Dermis microvascular lymphatic vessel endothelial cell (primary cell): ENCODE results near the gene NLRP6. TPM values are rescaled to one million over a fixed set of nuclear protein-coding genes. Genes with fewer than 3 reads are reported as not detected.
A peak's percentile ranks its signal among the peaks of the same experiment; 100 is the strongest.
"Not testable (repeated sequence)": the region's sequence is repeated elsewhere in the genome, so short reads cannot be mapped to it uniquely, and the experiment has no call there.

ENCODE experiments used
- DNase-seq, 2 donors: peaks; one replicate each; pipeline versions ENCODE4 v3.0.0 to v3.0.0-alpha.2; 2010; ENCODE audit warnings: low read depth in 2 of 2
- total RNA-seq: library from RNA; depleted of rRNA; stranded (reverse); fragments of >200 nt; gene quantifications from 2 replicates; pipeline ENCODE4 v1.2.1, GENCODE V29; 2014

NLRP6 gene
- not detected in 2 replicates for total RNA-seq

- DNase-seq, result no peak
These were observed at the start of gene NLRP6 for GRCh38 chr11:278001-278951. TSS of gene NLRP6 (plus strand) at chr11:278407. CDS start at chr11:278570, 163 bp downstream.

GRCh38 chr11:230431-230830 lies 47.8 kb upstream of the NLRP6 start:
- no peak for DNase-seq

DNA sequence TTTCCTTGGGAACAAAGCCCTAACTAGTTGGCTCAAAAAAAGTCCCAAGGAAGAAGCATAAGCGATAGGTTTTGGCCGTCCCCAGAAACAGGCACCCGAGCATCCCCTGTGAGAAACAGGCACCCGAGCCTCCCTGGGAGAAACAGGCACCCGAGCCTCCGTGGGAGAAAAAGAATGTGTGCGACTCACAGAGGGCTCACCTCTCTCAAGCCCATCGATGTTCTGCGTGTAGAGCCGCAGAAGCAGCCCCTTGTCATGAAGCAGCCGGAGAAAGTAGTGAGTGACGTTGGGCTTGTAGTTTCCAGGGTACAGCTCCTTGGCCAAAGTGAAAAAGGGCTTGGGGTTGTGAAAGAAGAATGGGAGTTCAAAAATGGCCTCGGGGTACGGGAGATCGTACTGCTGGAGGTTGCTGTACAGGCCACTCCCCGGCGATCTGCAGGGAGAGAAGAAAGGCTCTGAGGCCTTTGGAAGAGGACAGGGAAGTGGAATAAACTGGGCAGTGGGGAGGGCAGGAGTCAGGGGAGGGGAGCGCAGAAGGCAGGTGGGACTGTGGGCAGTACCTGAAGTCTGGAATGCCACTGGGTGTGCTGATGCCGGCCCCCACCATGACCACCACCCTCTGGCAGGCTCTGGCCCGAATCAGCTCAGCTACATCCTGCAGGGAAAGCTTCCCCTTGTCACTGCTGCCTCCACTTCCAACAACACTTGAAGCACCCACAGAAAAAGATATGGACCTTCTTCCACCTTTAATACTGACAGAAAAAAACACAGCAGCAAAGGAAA lies 45.2 kb upstream of the NLRP6 start:
- DNase-seq, result no peak

GRCh38 chr11:235180-235579 lies 43.0 kb upstream of the NLRP6 start:
- no peak for DNase-seq

GRCh38 chr11:235609-235996 lies 42.6 kb upstream of the NLRP6 start:
- DNase-seq, result no peak

- peak; percentile 22 to 83 for DNase-seq
These were observed 42.0 kb upstream of the NLRP6 start, which contains the start of gene SIRT3 for GRCh38 chr11:235997-236773. TSS of gene SIRT3 (minus strand) at chr11:236342. CDS start at chr11:236328, 14 bp downstream.

DNA sequence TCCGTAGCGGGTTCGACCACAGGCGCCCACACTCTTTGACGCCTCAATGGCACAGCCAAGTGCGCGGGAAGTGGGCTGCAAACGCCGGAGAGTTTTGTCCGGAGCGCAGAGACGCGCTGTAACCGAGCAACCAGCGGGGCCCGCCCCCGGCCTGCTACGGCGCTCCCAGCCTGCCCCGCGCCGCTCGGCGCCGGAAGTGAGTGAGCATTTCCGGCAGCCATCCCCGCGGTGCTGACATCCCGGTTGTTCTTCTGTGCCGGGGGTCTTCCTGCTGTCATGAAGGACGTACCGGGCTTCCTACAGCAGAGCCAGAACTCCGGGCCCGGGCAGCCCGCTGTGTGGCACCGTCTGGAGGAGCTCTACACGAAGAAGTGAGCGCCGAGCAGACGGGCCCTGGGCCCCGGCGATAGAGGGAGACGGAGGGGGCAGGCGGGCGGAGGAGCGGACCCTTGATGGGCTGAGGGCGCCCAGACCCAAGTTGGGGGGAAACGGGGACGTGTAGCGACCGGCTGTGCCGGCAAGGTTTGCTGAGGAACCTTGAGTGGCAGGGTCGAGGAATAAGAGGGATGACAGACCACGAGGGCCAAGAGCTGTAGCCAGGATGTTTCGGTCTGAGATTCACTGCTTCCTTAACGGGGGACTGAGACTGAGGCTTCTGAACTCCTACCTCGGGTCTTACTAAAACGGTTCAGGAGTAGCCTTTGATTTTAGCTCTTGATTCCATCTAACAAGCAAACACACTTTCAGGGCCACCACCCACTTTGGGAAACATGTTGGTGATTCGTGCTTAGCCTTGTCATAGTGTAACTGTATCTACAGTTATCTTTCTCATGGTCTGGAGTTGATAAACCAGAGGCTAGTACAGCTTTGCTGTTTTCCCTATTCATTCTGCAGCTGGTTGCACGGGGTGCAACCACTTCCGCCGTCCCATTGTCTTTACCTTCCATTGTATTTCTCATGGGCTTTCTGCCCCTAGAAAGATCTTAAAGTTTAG lies 41.1 kb upstream of the NLRP6 start, which contains the start of gene PSMD13:
Gene PSMD13 (plus strand): TSS at position 203 of the 994 bp plus-strand sequence. CDS start 74 bp downstream, at position 277.
- peak; percentile 76 to 89 for DNase-seq

DNA sequence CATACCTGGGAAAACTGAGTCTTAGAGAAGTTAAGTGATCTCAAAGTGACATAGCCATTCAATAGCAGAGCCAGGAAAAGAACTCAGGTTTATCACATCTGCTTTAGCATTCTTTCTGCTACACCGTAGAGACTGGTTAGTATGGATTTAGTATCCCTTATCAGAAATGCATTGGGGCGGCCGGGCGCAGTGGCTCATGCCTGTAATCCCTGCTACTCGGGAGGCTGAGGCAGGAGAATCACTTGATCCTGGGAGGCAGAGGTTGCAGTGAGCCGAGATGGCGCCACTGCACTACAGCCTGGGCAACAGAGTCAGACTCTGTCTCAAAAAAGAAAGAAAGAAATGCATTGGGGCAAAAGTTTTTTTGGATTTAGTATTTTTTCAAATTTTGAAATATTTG lies 39.9 kb upstream of the NLRP6 start:
- not testable (repeated sequence) for DNase-seq

GRCh38 chr11:240315-240714 lies 37.9 kb upstream of the NLRP6 start:
- no peak for DNase-seq

DNA sequence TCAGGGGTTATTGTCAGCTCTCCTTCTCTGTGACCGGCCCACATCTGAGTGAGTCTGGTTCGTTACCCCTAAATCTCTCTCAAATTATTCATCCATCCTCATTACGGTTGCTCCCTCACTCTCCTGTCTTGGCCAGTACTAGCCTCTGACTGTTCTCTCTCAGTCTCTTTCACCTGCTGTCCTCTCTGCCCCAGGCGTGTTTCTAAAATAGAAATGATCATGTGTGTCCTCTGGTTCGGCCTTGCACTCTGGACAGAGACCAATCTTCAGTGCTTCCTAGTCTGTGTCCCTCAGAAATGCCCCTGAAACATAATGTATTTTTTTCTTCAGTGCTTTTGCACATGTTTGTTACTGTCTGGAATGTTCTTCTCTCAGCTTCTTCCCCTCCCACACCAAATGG lies 36.6 kb upstream of the NLRP6 start:
- no peak for DNase-seq

GRCh38 chr11:244376-244775 lies 33.8 kb upstream of the NLRP6 start:
- DNase-seq, result no peak

DNA sequence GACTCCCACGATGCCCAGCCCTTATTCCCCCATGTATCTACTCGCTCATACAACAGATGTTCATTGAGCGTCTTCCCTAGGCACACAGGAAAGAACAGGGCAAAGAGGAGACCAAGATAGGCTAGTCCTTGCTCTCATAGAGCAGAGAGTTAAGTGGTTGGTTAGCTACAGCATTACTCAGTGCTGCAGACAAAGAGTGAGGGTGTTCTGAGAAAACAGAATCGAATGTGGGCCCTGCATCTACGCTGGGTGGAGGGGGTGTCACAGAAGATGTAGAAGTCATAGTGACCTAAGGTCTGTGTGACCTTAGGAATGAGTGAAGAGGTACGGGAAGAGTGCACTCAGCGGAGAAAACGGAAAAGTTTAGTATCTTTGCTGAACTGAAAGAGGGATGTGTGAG lies 29.1 kb upstream of the NLRP6 start:
- no peak for DNase-seq

GRCh38 chr11:250274-250673 lies 27.9 kb upstream of the NLRP6 start:
- no peak for DNase-seq

DNA sequence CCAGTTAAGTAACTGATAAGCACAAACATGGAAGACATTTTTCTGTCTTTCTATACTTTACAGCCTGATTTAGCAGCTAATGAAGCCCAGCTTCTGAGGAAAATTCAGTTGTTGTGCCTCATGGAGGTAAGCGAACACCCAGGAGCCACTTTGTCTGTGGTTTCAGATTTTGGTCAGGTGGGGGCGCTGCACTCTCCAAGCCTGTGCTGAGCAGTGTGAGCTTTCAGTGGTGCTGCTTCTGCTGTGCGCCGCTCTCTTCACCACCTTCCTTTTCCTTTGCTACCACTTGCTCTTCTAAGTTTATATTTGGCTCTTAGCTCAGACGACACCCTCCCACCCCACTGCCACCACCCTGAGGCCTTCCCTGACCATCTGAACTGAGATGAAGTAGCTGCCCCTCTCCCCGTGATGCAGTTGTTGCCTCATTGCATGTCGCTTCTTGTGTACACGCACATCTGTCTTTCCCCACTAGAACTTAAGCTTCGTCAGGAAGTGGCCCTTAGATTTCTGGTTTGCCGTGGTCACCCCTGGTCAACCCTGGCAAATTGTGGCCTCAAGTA lies 27.4 kb upstream of the NLRP6 start:
- peak; percentile 31 to 67 for DNase-seq

DNA sequence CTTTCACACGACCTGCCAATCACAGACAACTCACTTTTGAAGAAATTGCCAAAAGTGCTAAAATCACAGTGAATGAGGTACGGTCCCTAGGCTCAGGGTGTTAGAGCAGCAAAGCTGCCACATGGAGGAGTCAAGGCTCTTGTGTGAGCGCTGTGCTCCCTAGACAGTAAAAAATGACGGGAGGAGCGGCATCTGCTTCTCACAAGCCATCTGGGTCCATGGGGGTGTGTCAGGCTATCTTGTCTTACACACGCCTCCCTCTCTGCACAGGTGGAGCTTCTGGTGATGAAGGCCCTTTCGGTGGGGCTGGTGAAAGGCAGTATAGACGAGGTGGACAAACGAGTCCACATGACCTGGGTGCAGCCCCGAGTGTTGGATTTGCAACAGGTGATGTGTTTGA lies 26.7 kb upstream of the NLRP6 start:
- no peak for DNase-seq

- DNase-seq, result no peak
These were observed 25.5 kb upstream of the NLRP6 start for GRCh38 chr11:252666-253065.

- no peak for DNase-seq
These were observed 24.9 kb upstream of the NLRP6 start for GRCh38 chr11:253160-253885.

DNA sequence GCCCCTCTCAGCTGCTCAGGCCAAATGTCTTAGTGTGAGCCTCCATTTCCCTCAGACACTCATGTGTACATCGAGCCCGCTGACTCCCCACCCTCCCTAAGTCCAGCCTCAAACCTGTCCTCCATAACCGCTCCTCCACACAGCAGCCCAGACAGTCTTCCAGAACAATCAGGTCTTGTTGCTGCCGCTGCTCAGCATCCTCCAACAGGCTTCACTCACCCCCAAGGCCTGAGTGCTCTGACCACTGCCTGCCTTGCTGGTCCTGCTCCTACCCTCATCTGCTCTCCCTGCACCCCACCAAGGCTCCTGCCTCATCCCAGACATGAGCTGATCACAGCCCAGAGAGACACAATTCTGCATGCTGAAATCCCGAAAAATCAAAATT lies 24.3 kb upstream of the NLRP6 start:
- no peak for DNase-seq

DNA sequence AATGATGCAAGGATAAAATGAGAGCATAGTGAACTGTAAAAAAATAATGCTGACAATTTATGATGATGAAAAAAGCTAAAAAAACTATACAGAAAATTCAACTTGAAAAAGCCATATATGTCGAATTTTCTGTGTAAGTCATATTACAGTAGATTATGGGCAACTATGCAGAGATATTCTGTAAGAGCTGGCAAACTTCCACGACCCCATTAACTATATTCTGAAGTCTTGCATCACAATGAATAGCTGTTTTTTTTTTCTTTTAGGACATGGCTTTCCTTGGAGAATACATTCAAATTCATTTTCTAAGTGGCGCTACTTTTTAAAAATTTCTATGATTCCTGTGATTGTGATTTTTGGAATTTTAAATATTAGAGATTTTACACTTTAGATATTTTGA lies 23.0 kb upstream of the NLRP6 start:
- no peak for DNase-seq
